HepG2 (cell line): ENCODE results near the gene ADCY5. TPM values are rescaled to one million over a fixed set of nuclear protein-coding genes. Genes with fewer than 3 reads are reported as not detected.

Source experiments
- ATAC-seq: fragments of 200-7000 bp; cut with Tn5 transposase; 3 replicates; pipeline ENCODE4 v1.9.1; 2020; ENCODE audit warnings: mild to moderate bottlenecking, moderate library complexity
- BruUV-seq: library from RNA; stranded (reverse); fragments of 400-500 nt; replicated peaks from 2 replicates; lab custom pipeline; 2021; lab: Mats Ljungman, UMichigan
- CTCF ChIA-PET: fragments of 300-600 bp; formaldehyde crosslinking; extraction: SDS; loops from one replicate; lab custom pipeline; 2021; ENCODE audit warnings: low total read pairs, inconsistent platforms, low intra/inter-chr PET ratio; lab: Yijun Ruan, JAX
- POLR2A ChIA-PET: fragments of 350-600 bp; sonication (Branson Sonifier 250); formaldehyde crosslinking; loops from one replicate; lab custom pipeline; 2020; ENCODE audit warnings: antibody characterized with exemption, inconsistent platforms; lab: Yijun Ruan, JAX
- DNase-seq: peaks from one replicate; pipeline ENCODE4 v3.0.0-alpha.2; 2015; ENCODE audit warnings: low spot score
- FAIRE-seq: peaks from 3 replicates; lab custom pipeline; 2011; peaks lifted over from hg19 to GRCh38; lab: Jason Lieb, UNC
- H2AFZ ChIP-seq: one replicate; pipeline ENCODE4 v1.6.1; 2011; ENCODE audit warnings: low read length, inconsistent platforms
- H3K27ac ChIP-seq: fragments of 300-600 bp; 3 replicates; pipeline ENCODE4 v1.8.0; 2011; ENCODE audit warnings: mixed run types, mild to moderate bottlenecking, mixed read lengths, low read length, inconsistent platforms; ENCODE audit not compliant: insufficient read depth; ENCODE audit errors: extremely low read length
- H3K27me3 ChIP-seq, 2 experiments: fragments of 200-600 bp in 1 of 2; 2 replicates in 1 of 2; 3 replicates in 1 of 2; pipeline versions ENCODE4 v1.6.0 to v1.8.0; 2011; ENCODE audit warnings: low read length in 2 of 2, mild to moderate bottlenecking in 2 of 2, moderate library complexity in 2 of 2, inconsistent platforms in 1 of 2; ENCODE audit not compliant: insufficient read depth in 2 of 2, control insufficient read depth in 1 of 2
- H3K36me3 ChIP-seq, 2 experiments: fragments of 200-600 bp in 1 of 2; replicated peaks in 1 of 2; 2 replicates in 1 of 2; 3 replicates in 1 of 2; pipeline versions ENCODE4 v1.5.1 to v1.8.0; 2011; ENCODE audit warnings: low read length in 2 of 2, inconsistent platforms in 1 of 2; ENCODE audit not compliant: insufficient read depth in 2 of 2, control insufficient read depth in 1 of 2
- H3K4me1 ChIP-seq: 2 replicates; pipeline ENCODE4 v1.5.1; 2012; ENCODE audit warnings: low read length, inconsistent platforms; ENCODE audit not compliant: insufficient read depth
- H3K4me2 ChIP-seq: 2 replicates; pipeline ENCODE4 v1.6.0; 2011; ENCODE audit warnings: low read depth, low read length, inconsistent platforms
- H3K4me3 ChIP-seq, 3 experiments: fragments of 200-600 bp in 1 of 3; sonication (generic), shearing (Covaris generic) in 1 of 3; replicated peaks in 1 of 3; 2 replicates each; pipeline ENCODE4 v1.5.1; 2011 to 2016; ENCODE audit warnings: low read length in 3 of 3, inconsistent platforms in 2 of 3, low read depth in 2 of 3, mild to moderate bottlenecking in 2 of 3, control low read depth in 1 of 3, mixed read lengths in 1 of 3; ENCODE audit not compliant: insufficient read depth in 1 of 3
- H3K79me2 ChIP-seq: one replicate; pipeline ENCODE4 v1.6.1; 2011; ENCODE audit warnings: low read length, inconsistent platforms; ENCODE audit not compliant: insufficient read depth
- H3K9ac ChIP-seq: 2 replicates; pipeline ENCODE4 v1.6.0; 2011; ENCODE audit warnings: mild to moderate bottlenecking, low read depth, low read length, inconsistent platforms; ENCODE audit not compliant: insufficient read depth
- H3K9me3 ChIP-seq: 2 replicates; pipeline ENCODE4 v1.5.1; 2012; ENCODE audit warnings: mild to moderate bottlenecking, low read length
- H4K20me1 ChIP-seq: 2 replicates; pipeline ENCODE4 v1.6.0; 2011; ENCODE audit warnings: inconsistent platforms, mild to moderate bottlenecking, low read length, moderate library complexity; ENCODE audit not compliant: insufficient read depth
- GMEB1 ChIP-seq: sonication (generic); formaldehyde crosslinking; IDR thresholded peaks from 2 replicates; pipeline ENCODE4 v1.5.1; 2020; ENCODE audit warnings: missing genetic modification reagents, mild to moderate bottlenecking, borderline replicate concordance
- HNRNPL ChIP-seq: fragments of 200-400 bp; formaldehyde crosslinking; IDR thresholded peaks from 2 replicates; pipeline ENCODE4 v1.6.1; 2017; ENCODE audit warnings: mild to moderate bottlenecking, low read depth, low read length
- MBNL3 ChIP-seq: fragments of 250-450 bp; sonication (Bioruptor Pico); conservative IDR thresholded peaks from 2 replicates; pipeline ENCODE4 v1.8.0; 2022; ENCODE audit warnings: mild to moderate bottlenecking, inconsistent platforms
- NFIC ChIP-seq: IDR thresholded peaks from 2 replicates; pipeline ENCODE4 v1.6.1; 2012; ENCODE audit warnings: mild to moderate bottlenecking, low read length, inconsistent platforms
- PITX1 ChIP-seq: sonication (generic); formaldehyde crosslinking; IDR thresholded peaks from 2 replicates; pipeline ENCODE4 v1.5.1; 2020; ENCODE audit warnings: mild to moderate bottlenecking, missing genetic modification reagents
- ZBTB3 ChIP-seq: sonication (generic); formaldehyde crosslinking; IDR thresholded peaks from 2 replicates; pipeline ENCODE4 v1.4.0; 2020; ENCODE audit warnings: low read depth, mild to moderate bottlenecking, moderate library complexity, missing genetic modification reagents, borderline replicate concordance
- ZNF142 ChIP-seq: sonication (generic); formaldehyde crosslinking; IDR thresholded peaks from 2 replicates; pipeline ENCODE4 v1.4.0; 2020; ENCODE audit warnings: missing genetic modification reagents
- ZNF496 ChIP-seq: sonication (generic); formaldehyde crosslinking; IDR thresholded peaks from 2 replicates; pipeline ENCODE4 v1.8.1; 2023; ENCODE audit warnings: mild to moderate bottlenecking, moderate library complexity, missing genetic modification reagents; ENCODE audit not compliant: insufficient replicate concordance
- ZNF558 ChIP-seq: sonication (generic); formaldehyde crosslinking; IDR thresholded peaks from 2 replicates; pipeline ENCODE4 v1.9.0; 2022; ENCODE audit warnings: mild to moderate bottlenecking, missing genetic modification reagents, borderline replicate concordance
- ZNF652 ChIP-seq: IDR thresholded peaks from 2 replicates; pipeline ENCODE4 v1.6.1; 2016; ENCODE audit warnings: low read depth, borderline replicate concordance
- ZNF766 ChIP-seq: sonication (generic); formaldehyde crosslinking; IDR thresholded peaks from 2 replicates; pipeline ENCODE4 v1.5.0; 2020; ENCODE audit warnings: missing genetic modification reagents, borderline replicate concordance
- ZNF883 ChIP-seq: sonication (generic); formaldehyde crosslinking; IDR thresholded peaks from 2 replicates; pipeline ENCODE4 v1.5.1; 2020; ENCODE audit warnings: mild to moderate bottlenecking, missing genetic modification reagents; ENCODE audit errors: not compliant biosample characterization
- WGBS: methylation state at CpG from one replicate; pipeline ENCODE4 v1.1.6; 2017; ENCODE audit warnings: low lambda C conversion rate; 5-methylcytosine and 5-hydroxymethylcytosine counted together
- in situ Hi-C: cut with HindIII; loops from 2 replicates; pipeline ENCODE4 v1.10.0; 2017; ENCODE audit warnings: low pct_unique_long_range_greater_than_20kb; ENCODE audit not compliant: extremely low pct_ligation_motif_present
- intact Hi-C: fragments of 100-400 bp; cut with micrococcal nuclease; formaldehyde crosslinking; loops from one replicate; pipeline ENCODE4 v1.10.0; 2022; ENCODE audit not compliant: unreplicated experiment
- polyA plus RNA-seq, 8 experiments: library from polyadenylated mRNA; depleted of rRNA in 3 of 8; stranded (reverse) in 7 of 8; unstranded in 1 of 8; fragments of >200 nt; fragmentation: Illumina TruSeq in 4 of 8; extraction: Trizol in 4 of 8; gene quantifications; 2 replicates each; pipeline versions ENCODE4 v1.2.1 to v1.2.3, GENCODE V29; 2011 to 2016; ENCODE audit warnings: low read depth in 4 of 8, missing spikeins in 1 of 8, mixed read lengths in 1 of 8; ENCODE audit not compliant: insufficient read depth in 1 of 8
- total RNA-seq, 5 experiments: library from RNA; depleted of rRNA; stranded (reverse); fragments of >200 nt; fragmentation: Illumina TruSeq; extraction: Trizol; gene quantifications; 2 replicates each; pipeline ENCODE4 v1.2.3, GENCODE V29; 2016; ENCODE audit warnings: low read depth in 1 of 5

The ADCY5 gene
- total and polyA plus RNA-seq, 2 of the 13 experiments (the other 11 are each of a cell fraction or from before 2014, with no cell fraction given), result not detected

GRCh38 chr3:123479891-123480290, 31.0 kb upstream of the ADCY5 start:
- POLR2A ChIA-PET, result no interaction called here
- no TSS peak for BruUV-seq
- no peak overlapping the region for H3K4me2 ChIP-seq
- H4K20me1 ChIP-seq, result no peaks in the 10 kb centered on the region
- no peaks in the 10 kb centered on the region for H3K4me1 ChIP-seq
- no peak for TF ChIP-seq ZBTB3 (CRISPR knock-in tag)
- TF ChIP-seq ZNF766, result no peak
- no peak for TF ChIP-seq ZNF558 (CRISPR knock-in tag)
- no peak for TF ChIP-seq PITX1 (CRISPR knock-in tag)
- TF ChIP-seq ZNF883 (CRISPR knock-in tag), result no peak
- TF ChIP-seq ZNF652 (CRISPR knock-in tag), result no peak
- TF ChIP-seq ZNF496 (CRISPR knock-in tag), result no peak
- no peak for TF ChIP-seq ZNF142 (CRISPR knock-in tag)
- TF ChIP-seq GMEB1, result no peak
- TF ChIP-seq MBNL3 (CRISPR knock-in tag), result no peak
- TF ChIP-seq HNRNPL, result no peak
- no peak for TF ChIP-seq NFIC
- H3K36me3 ChIP-seq, result no peaks in the 10 kb centered on the region
- no peaks in the 10 kb centered on the region for H3K79me2 ChIP-seq
- no peak overlapping the region for H2AFZ ChIP-seq
- intact Hi-C loops, result no loop called here
- H3K27ac ChIP-seq, result no peak overlapping the region
- peaks cover 2 to 44% of the 10 kb centered on the region in 2 experiments; a peak in 3 of 5 replicates for H3K27me3 ChIP-seq
- ATAC-seq, result no peak
- CTCF ChIA-PET, result no interaction called here
- DNase-seq, result no peak
- 63% methylated on average over 6 of the region's 10 CpGs for WGBS
- no peak for FAIRE-seq
- H3K9me3 ChIP-seq, result no peaks in the 10 kb centered on the region
- no peak overlapping the region for H3K9ac ChIP-seq
- no peak overlapping the region for H3K4me3 ChIP-seq
- in situ Hi-C loops, result no loop called here
